ACHN (cell line): Measurements from ENCODE around the gene UMAD1.

ENCODE experiments used
- DNase-seq: peaks from one replicate; pipeline ENCODE4 v3.0.0-alpha.2; 2015
- in situ Hi-C: cut with HindIII; loops from 2 replicates; pipeline ENCODE4 v1.10.0; 2017; ENCODE audit warnings: low sequenced_read_pairs, low pct_ligation_motif_present, low pct_unique_long_range_greater_than_20kb

The UMAD1 gene

GRCh38 chr7:7834761-7835160 lies 194.2 kb downstream of the UMAD1 start:
- DNase-seq = no peak
- in situ Hi-C loops = no loop called here

- in situ Hi-C loops = no loop called here
- DNase-seq = no peak
Measured at GRCh38 chr7:7841027-7841426, 200.5 kb downstream of the UMAD1 start.

- in situ Hi-C loops = no loop called here
- no peak for DNase-seq
Measured at GRCh38 chr7:7843240-7843639, 202.7 kb downstream of the UMAD1 start.

GRCh38 chr7:7843972-7844371 lies 203.4 kb downstream of the UMAD1 start:
- no peak for DNase-seq
- in situ Hi-C loops = no loop called here

GRCh38 chr7:7848246-7848645 lies 207.7 kb downstream of the UMAD1 start:
- in situ Hi-C loops = no loop called here
- no peak for DNase-seq

- in situ Hi-C loops = no loop called here
- DNase-seq = no peak
Measured at GRCh38 chr7:7848892-7849291, 208.3 kb downstream of the UMAD1 start.

- in situ Hi-C loops = no loop called here
- no peak for DNase-seq
Measured at GRCh38 chr7:7850150-7850549, 209.6 kb downstream of the UMAD1 start.

GRCh38 chr7:7851381-7851780 lies 210.8 kb downstream of the UMAD1 start:
- in situ Hi-C loops = no loop called here
- no peak for DNase-seq

- in situ Hi-C loops = no loop called here
Measured at GRCh38 chr7:7851991-7852390, 211.4 kb downstream of the UMAD1 start.

GRCh38 chr7:7857143-7857583 lies 216.6 kb downstream of the UMAD1 start:
- in situ Hi-C loops = no loop called here
- DNase-seq = no peak

More at GRCh38 chr7:7851991-7852390, 211.4 kb downstream of the UMAD1 start:
- DNase-seq = no peak

- in situ Hi-C loops = no loop called here
- no peak for DNase-seq
Measured at GRCh38 chr7:7858559-7858958, 218.0 kb downstream of the UMAD1 start.

- no peak for DNase-seq
- in situ Hi-C loops = no loop called here
Measured at GRCh38 chr7:7859411-7859810, 218.9 kb downstream of the UMAD1 start.

- in situ Hi-C loops = no loop called here
Measured at GRCh38 chr7:7861211-7861633, 220.7 kb downstream of the UMAD1 start.

GRCh38 chr7:7862393-7862792 lies 221.8 kb downstream of the UMAD1 start:
- DNase-seq = no peak
- in situ Hi-C loops = no loop called here

More at GRCh38 chr7:7861211-7861633, 220.7 kb downstream of the UMAD1 start:
- no peak for DNase-seq

- in situ Hi-C loops = no loop called here
- no peak for DNase-seq
Measured at GRCh38 chr7:7867846-7868571, 227.5 kb downstream of the UMAD1 start.

- in situ Hi-C loops = no loop called here
- no peak for DNase-seq
Measured at GRCh38 chr7:7868572-7868899, 228.0 kb downstream of the UMAD1 start.

GRCh38 chr7:7869036-7869435 lies 228.5 kb downstream of the UMAD1 start:
- in situ Hi-C loops = no loop called here
- no peak for DNase-seq

GRCh38 chr7:7869651-7870050 lies 229.1 kb downstream of the UMAD1 start:
- in situ Hi-C loops = no loop called here
- DNase-seq = no peak

- in situ Hi-C loops = no loop called here
- no peak for DNase-seq
Measured at GRCh38 chr7:7870555-7870954, 230.0 kb downstream of the UMAD1 start.

- no peak for DNase-seq
- in situ Hi-C loops = no loop called here
Measured at GRCh38 chr7:7876419-7876818, 235.9 kb downstream of the UMAD1 start.

GRCh38 chr7:7881581-7881980 lies 241.0 kb downstream of the UMAD1 start:
- no peak for DNase-seq
- in situ Hi-C loops = no loop called here
